ENCODE results near the gene RSU1.

- TF ChIP-seq, protein P1, sequence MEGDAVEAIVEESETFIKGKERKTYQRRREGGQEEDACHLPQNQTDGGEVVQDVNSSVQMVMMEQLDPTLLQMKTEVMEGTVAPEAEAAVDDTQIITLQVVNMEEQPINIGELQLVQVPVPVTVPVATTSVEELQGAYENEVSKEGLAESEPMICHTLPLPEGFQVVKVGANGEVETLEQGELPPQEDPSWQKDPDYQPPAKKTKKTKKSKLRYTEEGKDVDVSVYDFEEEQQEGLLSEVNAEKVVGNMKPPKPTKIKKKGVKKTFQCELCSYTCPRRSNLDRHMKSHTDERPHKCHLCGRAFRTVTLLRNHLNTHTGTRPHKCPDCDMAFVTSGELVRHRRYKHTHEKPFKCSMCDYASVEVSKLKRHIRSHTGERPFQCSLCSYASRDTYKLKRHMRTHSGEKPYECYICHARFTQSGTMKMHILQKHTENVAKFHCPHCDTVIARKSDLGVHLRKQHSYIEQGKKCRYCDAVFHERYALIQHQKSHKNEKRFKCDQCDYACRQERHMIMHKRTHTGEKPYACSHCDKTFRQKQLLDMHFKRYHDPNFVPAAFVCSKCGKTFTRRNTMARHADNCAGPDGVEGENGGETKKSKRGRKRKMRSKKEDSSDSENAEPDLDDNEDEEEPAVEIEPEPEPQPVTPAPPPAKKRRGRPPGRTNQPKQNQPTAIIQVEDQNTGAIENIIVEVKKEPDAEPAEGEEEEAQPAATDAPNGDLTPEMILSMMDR (conservative IDR thresholded peaks at IDR 0.05), result no peak
- no peak for TF ChIP-seq EZH2 (IDR thresholded peaks at IDR 0.05; ENCODE audit: low read depth)
Measured at GRCh38 chr10:16816171-16816570, 1.1 kb downstream of the RSU1 start.

Data from PC-9 (cell line).